HG03575 (cell line): ENCODE measurements around the gene ITPR1.

Experiments
- ATAC-seq: cut with Tn5 transposase; IDR thresholded peaks from one replicate; pipeline ENCODE4 v1.9.1; 2021; ENCODE audit not compliant: unreplicated experiment, insufficient number of reproducible peaks, low FRiP score; ENCODE audit errors: extremely low read depth

Gene ITPR1

DNA sequence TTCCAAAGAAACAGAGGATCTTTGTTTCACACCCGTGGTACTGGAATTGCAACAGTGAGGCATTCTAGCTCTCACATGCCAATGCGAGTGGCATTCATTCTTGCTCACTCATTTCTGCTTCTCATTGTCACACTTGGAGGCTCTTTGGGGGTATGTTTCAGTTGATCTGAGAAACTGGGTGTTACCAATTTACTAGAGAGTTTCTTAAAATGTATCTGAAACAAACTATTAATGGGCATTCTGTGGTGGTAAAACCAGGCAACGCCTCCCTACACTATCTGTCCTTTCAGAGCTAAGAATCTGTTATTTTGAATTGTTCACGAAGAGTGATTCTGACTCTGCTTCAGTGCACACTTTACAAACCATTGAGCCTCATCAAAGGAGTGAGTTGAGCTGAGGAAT lies 345.5 kb downstream of the ITPR1 start:
- ATAC-seq, result peak; percentile 65

DNA sequence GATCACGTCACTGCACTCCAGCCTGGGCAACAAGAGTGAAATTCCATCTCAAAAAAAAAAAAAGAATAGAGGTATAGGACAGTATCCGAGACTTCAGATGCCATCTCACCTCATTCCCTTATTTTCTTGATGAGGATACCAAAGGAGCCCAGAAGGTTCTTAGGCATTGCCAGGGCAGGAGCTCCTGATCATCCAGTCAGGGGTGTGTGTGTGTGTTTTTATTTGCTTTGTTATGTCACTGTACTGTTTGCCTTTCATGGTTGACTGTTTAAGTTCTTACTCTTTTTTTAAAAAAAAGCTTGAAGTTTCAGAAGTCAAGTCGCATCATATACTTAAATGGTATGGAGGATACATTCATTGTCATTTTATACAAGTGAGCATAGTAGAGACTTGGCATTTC lies 346.1 kb downstream of the ITPR1 start:
- ATAC-seq, result no peak

DNA sequence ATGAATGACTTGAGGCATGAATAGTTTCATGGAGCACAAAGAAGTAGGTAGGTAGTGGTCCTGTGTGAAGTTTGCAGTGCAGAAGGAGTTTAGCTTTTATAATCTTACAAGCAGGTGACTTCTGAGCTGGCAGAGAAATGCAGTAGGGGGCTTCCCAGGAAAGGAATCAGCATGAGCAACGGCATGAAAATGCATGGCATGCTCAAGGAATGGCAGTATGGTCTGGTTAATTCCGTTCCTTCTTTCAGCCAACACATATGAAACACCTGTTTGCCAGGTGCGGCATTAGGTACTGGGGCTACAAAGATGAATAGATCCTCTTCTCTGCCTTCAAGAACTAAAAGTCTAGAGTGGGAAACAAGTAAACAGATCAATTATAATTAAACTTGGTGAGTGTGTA lies 348.1 kb downstream of the ITPR1 start:
- ATAC-seq, result no peak

DNA sequence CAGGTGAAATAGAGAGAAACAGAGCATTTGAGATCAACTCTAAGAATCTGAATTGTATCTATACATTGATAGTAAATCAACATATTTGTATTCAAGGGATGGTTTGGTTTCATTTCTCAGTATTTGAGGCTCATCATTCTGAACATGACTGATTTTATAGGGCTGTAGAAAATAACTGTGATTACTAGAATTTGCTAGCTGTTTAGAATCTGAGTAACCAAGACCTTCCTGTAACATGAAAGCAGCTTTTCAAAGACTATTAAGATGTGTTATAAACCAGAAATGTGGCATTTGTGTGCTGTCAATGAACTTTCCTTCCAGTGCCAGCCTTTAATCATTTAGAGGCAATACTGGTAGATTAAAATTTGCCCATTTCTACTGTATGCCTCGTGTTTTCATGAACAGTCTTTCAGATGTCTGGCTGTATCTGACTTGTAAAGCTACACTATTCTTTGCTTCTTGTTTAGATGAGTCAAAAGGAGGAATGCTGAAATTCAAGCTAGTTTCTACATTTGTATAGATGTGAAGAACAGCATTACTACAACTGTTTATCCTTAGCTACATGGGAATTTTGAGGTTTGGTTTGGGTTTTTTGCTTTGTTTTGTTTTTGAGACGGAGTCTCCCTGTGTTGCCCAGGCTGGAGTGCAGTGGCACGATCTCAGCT lies 348.8 kb downstream of the ITPR1 start:
- no peak for ATAC-seq

DNA sequence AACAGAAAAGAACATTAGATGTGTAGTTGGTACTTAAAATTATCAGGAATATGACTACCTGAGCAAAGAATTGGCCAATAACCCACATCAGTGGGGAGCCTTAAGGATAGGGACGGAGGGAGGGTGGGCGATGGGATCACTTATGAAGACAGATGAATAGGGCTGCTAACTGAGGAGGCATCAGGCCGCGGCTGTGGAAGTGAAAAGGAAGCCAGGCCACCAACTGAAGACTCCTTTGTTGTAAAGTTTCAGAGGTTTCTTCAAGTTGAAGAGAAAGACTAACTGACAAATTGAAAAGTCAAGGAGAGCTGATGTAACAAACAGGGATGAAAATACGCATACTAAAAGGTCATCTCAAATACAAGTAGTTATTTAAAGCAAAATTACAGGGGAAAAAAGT lies 350.5 kb downstream of the ITPR1 start:
- no peak for ATAC-seq

DNA sequence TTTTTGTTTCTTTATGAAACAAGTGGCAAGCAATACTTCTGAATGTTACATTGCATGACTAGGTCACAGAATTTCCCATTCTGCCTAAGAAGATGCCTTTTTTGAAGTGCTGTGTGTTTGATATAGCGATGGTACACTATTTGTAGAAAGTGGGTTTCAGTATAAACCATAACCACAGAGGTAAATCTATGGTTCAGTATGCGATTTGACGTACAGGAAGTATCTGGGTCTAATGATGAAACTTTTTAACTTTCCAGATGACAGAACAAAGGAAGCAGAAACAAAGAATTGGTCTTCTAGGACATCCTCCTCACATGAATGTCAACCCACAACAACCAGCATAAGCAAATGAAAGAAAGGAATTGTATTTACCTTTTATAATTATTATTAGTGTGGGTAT lies 352.7 kb downstream of the ITPR1 start:
- ATAC-seq, result peak; percentile 84

DNA sequence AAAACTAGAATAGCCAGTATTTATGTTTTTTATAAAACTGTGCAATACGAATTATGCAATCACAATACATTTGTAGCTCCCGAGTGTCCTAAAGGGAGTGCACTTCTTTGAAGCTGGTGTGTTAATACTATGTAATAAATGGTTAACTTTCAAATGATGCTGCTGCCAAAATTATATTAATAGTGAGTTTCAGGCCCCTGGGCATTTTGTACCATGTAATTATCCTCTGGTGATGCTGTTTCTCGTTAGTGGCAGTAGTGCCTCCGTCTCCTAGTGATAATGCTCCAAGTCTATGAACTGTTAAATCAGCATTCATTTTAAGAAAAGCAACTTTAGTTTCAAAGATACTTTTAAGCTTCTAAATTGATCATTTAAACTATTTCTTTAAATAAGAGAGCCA lies 353.4 kb downstream of the ITPR1 start:
- no peak for ATAC-seq

DNA sequence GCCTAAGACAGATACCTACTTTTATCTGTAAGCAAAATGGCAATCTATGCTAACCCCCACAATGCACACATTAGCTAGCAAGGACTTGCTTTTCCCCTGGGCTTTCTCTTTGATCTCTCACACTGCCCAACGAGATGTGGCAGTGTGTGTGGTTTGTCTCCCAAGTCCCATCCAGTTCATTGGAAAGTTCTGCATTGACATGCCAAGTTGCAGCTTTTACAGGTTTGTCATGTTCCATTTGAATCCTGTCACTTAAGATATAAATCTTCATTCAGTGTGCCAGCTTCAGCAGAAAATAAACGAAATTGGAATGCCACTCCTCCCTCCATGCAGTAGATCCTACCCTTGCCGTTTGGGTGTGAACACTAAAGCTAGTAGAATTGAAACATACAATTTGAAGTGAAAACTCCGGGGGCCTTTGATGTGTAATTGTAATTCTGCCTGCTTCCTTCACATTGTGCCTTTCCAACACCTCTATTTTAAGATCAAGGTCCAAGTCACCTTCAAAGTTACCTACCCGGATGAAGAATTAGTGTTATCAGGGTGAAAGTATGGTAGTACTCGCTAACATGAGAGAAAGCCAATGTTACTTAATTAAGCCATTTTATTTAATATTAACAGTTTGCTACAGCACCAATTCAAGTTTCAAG lies 355.2 kb downstream of the ITPR1 start:
- ATAC-seq, result no peak

DNA sequence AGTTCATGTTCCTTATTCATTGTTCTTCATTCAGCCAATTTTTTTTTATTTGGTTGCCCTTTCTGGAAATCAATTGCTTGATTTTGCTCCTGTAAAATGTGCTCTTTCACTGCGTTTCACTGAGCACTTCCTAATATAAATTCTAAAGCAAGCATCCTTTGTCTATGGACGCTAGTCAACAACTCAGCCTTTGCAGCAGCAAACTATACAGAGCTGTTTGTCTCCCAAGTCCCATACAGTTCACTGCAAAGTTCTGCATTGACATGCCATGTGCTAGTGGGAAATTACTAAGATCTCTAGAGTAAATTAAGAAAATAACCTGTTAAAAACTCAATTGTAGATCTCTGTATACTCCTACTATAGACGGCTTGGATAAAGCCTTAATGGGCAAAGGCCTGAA lies 356.0 kb downstream of the ITPR1 start:
- ATAC-seq, result no peak

DNA sequence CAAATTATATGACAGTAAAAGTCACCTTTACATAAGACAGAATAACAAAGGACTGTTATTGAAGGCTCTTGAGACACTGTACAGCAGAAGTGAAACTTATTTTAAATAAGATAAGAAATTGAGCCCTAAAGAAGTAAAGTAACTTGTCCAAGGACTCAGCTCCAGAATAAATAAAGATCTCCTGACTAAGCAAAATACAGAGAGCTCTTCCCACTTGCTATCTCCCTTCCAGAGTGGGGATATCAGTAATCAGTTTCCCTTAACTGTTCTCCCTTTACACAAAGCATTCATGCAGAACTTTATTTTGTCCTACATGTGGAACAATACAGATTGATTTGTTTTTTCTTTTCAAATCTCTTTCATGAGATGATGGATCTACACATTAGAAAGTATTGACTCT lies 356.6 kb downstream of the ITPR1 start:
- no peak for ATAC-seq

DNA sequence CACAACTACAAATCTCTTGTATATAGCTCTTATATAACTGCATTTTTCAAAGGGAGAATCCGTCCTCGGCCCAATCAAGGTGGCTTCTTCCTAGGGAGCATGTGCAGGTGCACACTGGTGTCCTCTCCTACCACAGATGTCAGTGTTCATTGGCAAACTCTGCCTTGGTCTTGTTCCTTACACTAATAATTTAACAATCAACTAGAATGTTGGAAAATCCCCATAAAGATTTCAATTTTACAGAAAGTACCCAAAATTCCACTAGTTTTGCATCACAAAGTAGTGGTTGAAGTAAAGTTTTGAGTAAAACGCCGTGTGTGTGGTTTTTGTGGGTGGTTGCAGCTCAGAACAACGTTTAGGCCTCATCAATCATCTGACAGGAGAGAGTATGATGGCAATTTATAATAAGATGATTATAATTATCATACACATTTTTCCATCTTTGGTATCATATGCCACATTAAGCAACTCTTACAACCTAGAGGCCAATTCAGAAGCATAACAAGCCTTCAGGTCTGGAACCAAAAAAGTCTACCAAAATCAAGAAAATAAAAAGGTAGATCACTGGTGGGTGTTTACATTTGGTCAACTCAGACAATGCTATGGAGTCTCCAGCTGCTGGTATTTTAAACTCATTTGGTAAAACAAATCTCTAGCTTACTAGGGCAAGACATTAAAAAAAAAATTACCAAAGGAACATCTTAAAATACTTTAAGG lies 357.2 kb downstream of the ITPR1 start:
- ATAC-seq, result no peak

DNA sequence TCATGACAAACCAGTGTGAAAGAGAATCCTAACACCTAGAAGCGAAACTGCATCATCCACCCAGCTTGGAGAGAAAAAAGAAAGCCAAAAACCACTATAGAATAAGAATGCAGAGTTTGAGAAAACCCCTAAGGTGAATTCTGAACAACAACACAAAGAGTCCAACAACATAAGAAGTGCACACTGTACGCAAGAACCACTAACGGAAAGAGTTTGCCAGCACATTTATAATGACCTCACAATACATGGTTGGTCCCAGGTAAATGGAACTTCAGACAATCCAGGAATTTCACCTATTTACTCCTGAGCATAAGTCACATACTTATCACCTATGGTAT lies 357.7 kb downstream of the ITPR1 start:
- ATAC-seq, result peak; percentile 35

DNA sequence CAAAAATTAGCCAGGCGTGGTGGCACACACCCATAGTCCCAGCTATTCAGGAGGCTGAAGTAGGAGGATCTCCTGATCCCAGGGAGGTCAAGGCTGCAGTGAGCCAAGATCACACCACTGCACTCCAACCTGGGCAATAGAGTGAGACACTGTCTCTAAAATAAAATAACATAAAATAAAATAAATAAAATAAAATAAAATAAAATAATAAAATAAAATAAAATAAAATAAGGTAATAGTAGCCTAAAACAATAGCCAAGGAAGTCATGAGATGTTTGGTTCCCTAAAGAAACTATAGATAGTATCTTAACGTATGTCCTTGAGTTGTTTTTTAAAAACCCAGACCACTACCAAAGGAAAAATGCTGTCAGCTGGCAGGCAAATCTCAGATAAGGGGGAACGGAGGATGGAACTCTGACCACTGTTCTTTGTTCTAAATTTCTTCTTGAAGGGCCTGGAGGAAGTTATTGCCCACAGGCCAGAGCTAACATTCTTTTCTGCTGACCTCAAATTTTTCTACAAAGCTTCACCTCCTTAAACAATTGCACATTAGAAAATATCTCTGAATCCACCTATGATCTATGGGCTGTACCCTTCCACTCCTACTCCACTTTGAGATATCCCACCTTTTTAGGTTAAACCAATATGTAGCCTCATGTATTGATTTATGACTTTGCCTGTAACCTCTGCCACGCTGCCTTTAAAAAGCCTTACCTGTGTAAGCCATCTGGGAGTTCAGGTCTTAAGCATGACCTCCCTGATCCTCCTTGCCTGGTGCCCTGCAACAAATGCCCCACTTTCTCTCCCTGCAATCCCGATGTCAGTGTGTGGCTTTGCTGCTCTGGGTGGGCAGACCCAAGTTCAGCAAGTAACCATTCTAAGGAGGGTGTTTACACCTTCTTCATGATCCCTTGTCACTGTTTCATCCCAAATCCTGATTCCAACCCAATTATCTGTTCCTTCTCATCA lies 359.9 kb downstream of the ITPR1 start:
- ATAC-seq, result no peak

DNA sequence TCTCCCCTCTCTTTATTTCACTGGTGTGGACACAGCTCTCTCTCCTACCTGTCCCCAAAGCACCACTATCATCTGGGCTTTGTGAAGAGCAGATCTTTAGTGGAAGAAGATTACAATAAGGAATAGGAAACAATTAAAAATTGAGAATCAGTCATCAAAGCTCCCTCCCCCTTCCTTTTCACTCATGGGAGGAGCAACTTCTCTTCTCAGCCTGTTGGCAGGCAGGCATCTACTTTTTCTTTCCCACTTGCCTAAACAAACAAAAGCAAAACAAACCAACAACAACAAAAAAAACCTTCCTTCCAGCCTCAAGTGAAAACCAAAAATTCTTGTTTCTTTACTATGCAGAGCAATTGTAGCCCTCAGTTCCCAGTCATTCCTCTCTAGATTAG lies 360.6 kb downstream of the ITPR1 start:
- ATAC-seq, result no peak

DNA sequence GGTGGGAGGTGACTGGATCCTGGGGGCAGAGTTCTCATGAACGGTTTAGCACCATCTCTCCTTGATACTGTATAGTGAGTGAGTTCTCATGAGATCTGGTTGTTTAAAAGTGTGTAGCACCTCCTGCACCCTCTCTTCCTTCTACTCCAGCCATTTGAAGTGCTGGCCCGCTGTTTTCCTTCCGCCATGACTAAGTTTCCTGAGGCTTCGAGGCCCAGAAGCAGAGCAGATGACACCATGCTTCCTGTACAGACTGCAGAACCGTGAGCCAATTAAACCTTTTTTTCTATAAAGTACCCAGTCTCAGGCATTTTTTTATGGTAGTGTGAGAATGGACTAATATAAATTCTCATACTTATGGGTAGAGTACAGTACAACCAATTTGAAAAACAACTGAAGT lies 362.5 kb downstream of the ITPR1 start:
- no peak for ATAC-seq

DNA sequence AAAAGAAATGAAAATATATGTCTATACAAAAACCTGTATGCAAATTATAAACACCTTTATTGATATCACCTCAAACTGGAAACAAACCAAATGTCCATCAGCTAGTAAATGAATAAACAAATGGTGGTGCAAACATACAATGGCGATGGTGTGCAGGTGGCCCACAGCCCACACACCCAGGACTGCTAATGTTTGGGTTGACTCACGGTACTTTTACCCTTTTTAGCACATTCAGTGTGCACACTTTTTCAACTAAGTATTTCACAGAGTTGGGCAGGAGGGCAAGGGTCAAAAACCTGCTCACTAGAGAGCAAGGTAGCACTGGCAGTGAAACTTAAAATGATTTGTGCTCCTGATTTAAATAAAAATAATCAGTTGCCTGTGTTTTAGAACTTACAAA lies 363.0 kb downstream of the ITPR1 start:
- ATAC-seq, result no peak

DNA sequence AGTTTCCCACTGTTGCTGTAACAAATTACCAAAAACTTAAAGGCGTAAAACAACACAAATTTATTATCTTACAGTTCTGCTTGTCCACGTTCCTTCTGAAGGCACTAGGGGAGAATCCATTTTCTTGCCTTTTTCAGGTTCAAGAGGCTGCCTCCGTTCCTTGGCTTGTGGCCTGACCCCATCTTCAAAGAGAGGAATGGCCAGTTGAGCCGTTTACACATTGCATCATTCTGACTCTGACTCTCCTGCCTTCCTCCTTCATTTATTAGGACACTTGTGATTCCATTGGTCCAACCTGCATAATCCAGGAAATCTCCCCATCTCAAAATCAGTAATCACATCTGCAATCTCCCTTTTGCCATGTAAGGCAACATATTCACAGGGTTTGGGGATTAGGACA lies 363.4 kb downstream of the ITPR1 start:
- ATAC-seq, result no peak

DNA sequence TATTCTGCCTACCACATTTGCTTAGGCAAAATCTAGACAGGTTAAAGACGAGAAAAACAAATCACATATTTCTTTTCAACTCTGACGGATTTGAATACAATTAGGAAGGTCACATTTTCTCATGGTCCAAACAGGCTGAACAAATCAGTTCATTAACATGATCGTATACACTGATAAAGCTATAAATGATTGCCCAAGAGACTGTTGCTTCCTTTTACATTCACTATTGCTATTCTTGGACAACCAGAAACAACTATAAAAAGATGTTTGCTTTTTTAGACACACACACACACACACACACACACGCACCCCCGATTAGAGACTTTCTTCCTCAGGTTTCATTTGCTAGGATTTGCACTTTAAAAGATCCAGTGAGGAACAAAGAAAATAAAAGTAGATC lies 363.8 kb downstream of the ITPR1 start:
- ATAC-seq, result no peak

DNA sequence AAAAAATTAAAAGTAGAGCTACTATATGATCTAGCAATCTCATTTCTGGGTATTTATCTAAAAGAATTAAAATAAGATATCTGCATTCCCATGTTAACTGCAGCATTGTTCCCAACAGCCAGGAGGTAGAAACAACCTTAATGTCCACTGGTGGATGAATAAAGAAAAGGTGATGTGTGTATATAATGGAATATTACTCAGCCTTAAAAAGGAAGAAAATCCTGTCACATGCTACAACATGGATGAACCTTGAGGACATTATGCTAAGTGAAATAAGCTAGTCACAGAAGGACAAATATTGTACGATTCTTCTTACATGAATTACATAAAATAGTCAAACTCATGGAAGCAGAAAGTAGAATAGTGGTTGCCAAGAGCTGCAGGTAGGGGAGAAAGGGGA lies 366.6 kb downstream of the ITPR1 start:
- no peak for ATAC-seq

DNA sequence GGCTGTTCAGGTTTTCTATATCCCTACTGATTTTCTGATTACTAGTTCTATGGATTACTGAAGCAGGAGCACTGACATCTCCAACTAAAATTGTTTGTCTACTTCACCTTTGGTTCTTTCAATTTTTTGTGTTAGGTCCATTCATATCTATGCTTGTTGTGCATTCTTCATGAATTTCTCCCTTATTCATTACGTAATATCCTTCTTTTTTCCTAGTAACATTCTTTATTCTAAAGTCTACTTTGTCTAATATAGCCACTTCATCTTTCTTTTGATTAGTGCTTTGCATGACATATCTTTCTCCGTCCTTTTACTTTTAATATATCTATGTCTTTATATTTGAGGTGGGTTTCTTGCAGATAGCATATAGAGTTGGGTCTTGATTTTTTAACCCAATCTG lies 369.8 kb downstream of the ITPR1 start:
- ATAC-seq, result no peak
